ENCODE data around the gene PLXDC2.
"Not testable (repeated sequence)": the region's sequence is repeated elsewhere in the genome, so short reads cannot be mapped to it uniquely, and the experiment has no call there.

The PLXDC2 gene

DNA sequence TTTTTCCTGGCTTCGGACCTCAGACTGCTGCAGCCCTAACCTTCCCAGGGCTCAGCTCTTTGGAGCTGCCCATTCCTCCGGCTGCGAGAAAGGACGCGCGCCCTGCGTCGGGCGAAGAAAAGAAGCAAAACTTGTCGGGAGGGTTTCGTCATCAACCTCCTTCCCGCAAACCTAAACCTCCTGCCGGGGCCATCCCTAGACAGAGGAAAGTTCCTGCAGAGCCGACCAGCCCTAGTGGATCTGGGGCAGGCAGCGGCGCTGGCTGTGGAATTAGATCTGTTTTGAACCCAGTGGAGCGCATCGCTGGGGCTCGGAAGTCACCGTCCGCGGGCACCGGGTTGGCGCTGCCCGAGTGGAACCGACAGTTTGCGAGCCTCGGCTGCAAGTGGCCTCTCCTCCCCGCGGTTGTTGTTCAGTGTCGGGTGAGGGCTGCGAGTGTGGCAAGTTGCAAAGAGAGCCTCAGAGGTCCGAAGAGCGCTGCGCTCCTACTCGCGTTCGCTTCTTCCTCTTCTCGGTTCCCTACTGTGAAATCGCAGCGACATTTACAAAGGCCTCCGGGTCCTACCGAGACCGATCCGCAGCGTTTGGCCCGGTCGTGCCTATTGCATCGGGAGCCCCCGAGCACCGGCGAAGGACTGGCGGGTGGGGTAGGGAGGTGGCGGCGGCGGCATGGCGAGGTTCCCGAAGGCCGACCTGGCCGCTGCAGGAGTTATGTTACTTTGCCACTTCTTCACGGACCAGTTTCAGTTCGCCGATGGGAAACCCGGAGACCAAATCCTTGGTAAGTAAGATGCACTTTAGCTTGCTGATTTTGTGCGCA lies at the start of gene PLXDC2:
Gene PLXDC2, plus strand, starts transcription at position 22 of the 820 bp plus-strand sequence.
- peak; percentile 56 for DNase-seq

DNA sequence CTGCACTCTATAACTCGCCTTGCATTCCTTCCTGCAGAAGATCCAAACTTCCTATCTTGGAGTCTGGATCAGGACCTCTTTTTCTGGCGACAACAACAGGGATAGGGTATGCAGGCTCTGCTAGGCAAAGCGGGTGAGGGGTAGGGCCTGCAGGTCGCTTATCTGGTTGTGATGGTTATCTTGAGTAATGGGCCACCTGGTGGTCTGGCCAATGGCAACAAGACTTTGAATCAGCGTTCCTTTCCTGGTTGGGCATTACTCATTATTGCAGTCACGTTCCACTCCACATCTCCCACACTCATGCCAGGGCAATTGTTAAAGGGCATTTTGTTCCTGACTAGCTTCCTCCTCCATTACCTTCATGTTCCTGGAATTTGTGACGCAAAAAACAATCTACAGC lies 48.4 kb upstream of the PLXDC2 start:
- DNase-seq, result no peak

DNA sequence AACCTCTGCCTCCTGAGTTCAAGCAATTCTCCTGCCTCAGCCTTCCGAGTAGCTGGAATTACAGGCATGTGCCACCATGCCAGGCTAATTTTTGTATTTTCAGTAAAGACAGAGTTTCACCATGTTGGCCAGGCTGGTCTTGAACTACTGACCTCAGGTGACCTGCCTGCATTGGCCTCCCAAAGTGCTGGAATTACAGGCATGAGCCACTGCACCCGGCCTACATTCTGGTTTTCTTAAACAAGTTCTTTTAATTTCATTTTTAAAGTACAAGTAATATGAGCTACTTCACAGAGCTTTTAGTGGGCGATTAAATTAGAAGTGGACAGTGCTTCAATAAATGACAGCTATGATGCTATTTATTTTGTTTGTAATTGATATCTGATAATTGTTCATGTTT lies 46.4 kb upstream of the PLXDC2 start:
- not testable (repeated sequence) for DNase-seq

- DNase-seq, result no peak
Observed at GRCh38 chr10:19772972-19773371, 43.3 kb upstream of the PLXDC2 start.

GRCh38 chr10:19775296-19775695 lies 40.9 kb upstream of the PLXDC2 start:
- no peak for DNase-seq

DNA sequence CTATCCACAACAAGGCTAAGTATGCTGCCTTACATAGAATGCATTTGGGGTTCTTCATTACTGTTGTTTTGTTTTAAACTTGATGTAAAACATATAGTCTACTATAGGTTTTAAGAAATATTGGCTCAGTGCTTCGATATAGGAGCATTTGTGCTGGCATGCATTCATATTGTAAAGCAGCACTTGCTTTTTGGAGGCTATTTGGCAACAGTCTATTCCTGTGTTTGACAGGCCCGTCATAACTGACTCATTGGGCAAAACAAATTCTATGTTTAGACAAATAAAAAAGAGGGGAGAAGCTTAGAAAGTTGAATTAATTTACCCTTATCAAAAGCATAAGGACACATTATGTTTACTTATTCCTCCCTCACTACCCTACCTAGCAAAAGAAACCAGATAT lies 38.4 kb upstream of the PLXDC2 start:
- DNase-seq, result no peak

DNA sequence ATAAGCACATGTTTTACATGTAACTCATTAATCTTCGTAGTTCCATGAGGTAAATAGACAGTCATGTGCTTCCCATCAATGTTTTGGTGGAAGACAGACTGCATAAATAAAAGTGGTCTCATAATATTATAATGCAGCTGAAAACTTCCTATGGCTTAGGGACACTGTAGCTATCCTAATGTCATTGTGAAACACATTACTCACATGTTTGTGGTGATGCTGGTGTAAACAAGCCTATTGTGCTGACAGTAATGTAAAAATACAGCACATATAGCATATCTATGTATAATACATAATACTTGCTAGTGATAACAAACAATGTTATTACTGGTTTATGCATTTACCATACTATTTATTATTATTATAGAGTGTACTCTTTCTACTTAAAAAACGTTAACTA lies 37.2 kb upstream of the PLXDC2 start:
- DNase-seq, result no peak

GRCh38 chr10:19782430-19783089 lies 33.7 kb upstream of the PLXDC2 start:
- no peak for DNase-seq

- DNase-seq, result no peak
Observed at GRCh38 chr10:19783721-19784120, 32.5 kb upstream of the PLXDC2 start.

GRCh38 chr10:19785366-19785765 lies 30.9 kb upstream of the PLXDC2 start:
- DNase-seq, result no peak

GRCh38 chr10:19788075-19788686 lies 28.1 kb upstream of the PLXDC2 start:
- DNase-seq, result no peak

- no peak for DNase-seq
Observed at GRCh38 chr10:19788902-19789301, 27.3 kb upstream of the PLXDC2 start.

DNA sequence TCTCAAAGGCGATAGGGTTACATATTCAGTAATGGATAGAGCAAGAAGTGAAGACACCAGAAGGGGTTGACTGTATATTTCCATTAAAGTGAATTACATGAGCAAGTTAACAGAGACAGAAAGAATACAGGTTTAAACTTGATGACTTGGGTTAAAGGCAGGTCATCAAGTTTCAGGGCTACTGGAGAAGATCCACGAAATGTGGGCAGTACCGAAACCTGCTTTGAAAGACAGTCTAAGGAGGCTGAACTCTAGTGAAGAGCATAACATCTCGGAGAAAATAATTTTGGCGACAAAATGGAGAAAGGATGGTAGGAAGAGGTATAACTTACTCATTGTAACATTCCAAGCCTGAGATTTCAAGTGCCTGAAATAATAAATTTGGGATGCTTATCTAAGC lies 26.6 kb upstream of the PLXDC2 start:
- DNase-seq, result no peak

DNA sequence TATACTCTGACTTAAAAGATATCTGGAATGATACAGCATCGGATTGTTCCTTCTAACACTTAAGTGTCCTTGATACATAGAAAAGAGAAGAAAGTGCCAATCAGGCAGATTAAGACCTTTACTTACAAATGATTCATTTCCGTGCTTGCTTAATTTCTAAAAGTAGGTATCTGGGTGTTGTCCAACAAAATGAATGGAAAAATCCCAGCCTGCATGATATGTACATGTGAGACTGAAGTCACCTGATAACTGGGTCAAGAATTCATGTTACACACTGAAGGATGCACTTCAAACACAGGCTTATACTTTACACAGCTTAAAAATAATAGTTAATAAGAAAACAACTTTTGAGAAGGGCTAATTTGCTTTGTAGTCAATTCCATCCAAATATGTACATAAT lies 25.2 kb upstream of the PLXDC2 start:
- DNase-seq, result no peak

GRCh38 chr10:19795684-19796083 lies 20.5 kb upstream of the PLXDC2 start:
- no peak for DNase-seq

DNA sequence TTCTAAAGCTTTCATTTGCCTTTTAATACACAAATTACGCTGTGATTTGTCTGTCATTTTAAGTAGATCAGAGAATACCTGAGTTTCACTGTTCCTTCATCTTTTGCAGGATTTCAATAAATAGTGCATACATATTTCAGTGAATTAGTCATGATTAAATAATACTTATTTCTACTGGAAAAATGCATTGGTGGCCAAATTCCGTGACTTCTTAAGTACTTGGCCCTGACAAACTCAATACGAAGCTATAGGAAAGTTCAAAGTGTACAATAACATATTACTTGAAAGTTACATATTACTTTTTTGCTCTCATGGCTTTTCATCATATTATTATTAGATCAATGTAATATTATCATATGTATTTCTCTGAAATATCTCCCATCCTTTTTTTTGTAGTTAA lies 16.1 kb upstream of the PLXDC2 start:
- no peak for DNase-seq

GRCh38 chr10:19801369-19801768 lies 14.9 kb upstream of the PLXDC2 start:
- no peak for DNase-seq

DNA sequence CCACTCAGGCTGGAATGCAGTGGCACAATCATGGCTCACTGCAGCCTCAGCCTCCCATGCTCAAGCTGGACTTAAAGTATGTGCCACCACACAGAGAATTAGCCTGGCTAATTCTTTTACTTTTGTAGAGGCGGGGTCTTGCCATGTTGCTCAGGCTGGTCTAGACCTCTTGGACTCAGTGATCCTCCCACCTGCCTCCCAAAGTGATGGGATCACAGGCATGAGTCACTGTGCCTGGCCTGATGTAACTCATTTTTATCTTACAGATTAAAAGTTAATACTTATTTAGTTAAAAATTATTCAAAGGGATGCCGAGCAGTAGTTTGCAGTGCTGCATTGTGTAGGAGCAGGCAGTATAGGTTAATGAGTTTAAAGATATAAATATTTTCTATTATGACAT lies 12.6 kb upstream of the PLXDC2 start:
- DNase-seq, result no peak

DNA sequence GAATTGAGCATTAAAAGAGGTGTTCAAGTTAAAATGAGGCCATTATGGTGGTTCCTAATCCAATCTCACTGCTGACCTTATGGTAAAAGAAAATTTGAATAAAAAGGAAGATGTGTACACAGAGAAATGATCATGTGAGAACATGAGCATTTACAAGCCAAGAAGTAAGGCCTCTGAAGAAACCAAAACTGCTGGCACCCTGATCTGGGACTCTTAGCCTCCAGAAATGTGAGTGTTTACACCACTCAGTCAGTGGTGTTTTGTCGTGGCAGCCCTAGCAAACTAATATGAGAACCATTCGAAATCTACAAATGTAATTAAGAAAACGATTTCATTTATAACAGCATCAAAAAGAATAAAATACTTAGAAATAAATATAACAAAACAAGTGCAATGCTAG lies 6.8 kb upstream of the PLXDC2 start:
- DNase-seq, result no peak

DNA sequence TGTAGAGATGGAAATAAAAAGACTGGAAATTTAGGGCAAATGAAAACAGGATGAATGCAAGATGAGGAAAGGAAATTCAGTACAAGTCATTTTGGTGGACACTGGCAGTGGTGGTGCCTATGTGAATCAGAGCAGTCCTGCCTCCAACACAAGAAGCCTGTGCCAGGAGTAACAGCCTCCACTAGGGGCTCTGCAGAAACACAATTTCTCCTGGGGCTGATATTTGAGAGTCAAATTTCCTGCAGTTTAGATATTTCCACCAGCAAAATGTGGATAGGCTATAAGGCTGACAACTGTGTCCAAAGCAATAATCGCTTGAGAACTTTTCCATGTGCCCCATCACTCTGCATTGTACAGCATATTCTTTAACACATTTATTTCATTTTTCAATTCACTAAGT lies 4.7 kb upstream of the PLXDC2 start:
- DNase-seq, result no peak

- DNase-seq, result no peak
Observed at GRCh38 chr10:19812976-19813375, 3.3 kb upstream of the PLXDC2 start.

DNA sequence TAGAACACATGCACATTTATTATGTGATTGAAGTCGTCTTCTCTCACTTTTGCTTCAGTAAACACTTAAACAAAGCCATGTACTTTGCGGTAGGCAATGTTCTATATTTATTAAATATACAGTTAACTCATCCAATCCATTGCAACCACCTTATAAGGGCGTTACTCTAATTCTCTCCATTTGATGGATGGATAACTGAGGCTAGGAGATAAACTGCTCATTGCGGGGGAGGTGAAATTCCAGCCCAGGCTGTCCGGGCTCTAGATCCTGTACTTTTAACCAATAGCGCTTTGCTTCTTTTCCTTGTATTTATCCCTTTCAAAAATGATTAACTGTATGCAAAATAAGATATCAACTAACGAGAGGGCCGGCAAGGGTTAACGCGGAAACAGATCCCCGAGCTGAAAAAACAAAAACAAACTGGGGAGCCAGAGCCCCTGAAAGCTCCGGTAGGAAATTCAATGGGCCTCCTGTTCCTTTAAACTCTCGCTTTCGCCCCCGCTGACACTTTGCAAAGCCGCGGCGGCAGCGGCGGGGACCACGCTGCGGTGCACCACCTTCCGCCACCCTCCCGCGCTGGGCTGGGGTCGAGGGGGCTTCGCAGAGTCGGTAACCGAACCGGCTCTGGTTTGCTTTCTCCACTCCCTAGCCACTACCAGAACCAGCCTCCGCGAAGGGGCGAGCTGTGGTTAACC lies 1.0 kb upstream of the PLXDC2 start:
- no peak for DNase-seq

DNA sequence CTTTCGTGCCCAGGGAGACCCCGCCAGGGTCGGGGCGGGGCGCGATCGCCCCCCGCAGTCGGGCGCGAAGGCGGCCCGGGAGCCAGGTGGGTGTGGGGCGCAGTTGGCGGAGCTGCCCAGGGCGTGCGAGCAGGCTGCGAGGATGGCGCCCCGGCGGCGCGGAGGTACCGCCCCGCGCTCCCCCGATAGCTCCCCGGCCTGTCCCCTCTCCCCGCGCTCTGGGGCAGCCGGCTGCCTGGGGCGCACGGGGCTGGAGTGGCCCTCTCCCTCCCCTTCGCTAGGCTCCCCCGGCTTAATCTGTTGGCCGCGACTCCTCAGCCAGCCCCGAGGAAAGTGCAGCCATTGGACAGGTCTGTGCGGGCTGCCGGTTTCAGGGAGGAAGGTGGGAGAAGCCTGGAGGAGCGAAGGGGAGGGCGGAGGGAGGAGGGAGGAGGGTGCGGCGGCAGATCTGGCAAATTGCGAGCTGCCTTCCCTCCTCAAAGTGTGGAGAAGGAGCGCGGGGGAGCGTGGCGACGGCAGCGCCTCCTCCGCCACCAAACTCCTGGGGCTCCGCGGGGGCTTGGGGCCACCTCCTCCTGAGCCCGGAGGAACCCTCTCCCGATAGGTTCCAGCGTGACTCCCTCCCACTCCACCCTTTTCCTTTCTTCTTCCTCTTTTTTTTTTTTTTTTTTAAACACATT lies 361 bp upstream of the PLXDC2 start:
- no peak for DNase-seq
